GM13977 (cell line): ENCODE measurements around the gene ORMDL3.

Experiments used
- DNase-seq: peaks from one replicate; pipeline ENCODE4 v3.0.0; 2012; ENCODE audit warnings: low spot score
- CTCF ChIP-seq: IDR thresholded peaks from 2 replicates; pipeline ENCODE4 v1.5.1; 2012; ENCODE audit warnings: mild to moderate bottlenecking, control low read depth; ENCODE audit not compliant: insufficient read depth; ENCODE audit errors: extremely low read depth, missing control alignments
- in situ Hi-C: fragments of 300-500 bp; cut with MboI; formaldehyde crosslinking; loops from one replicate; pipeline ENCODE4 v1.12.0; 2022; ENCODE audit warnings: low sequenced_read_pairs, low pct_unique_long_range_greater_than_20kb, mixed read lengths, inconsistent platforms; ENCODE audit not compliant: unreplicated experiment

The ORMDL3 gene

GRCh38 chr17:39939588-39940419 is 12.4 kb upstream of the ORMDL3 start:
- in situ Hi-C loops, result no loop called here
- peak; percentile 75 for DNase-seq
- peak; percentile 43 for TF ChIP-seq CTCF

- in situ Hi-C loops, result no loop called here
- DNase-seq, result no peak
- no peak for TF ChIP-seq CTCF
These were observed 11.7 kb upstream of the ORMDL3 start for GRCh38 chr17:39939106-39939505.

GRCh38 chr17:39938140-39938869 is 10.9 kb upstream of the ORMDL3 start:
- in situ Hi-C loops, result no loop called here
- TF ChIP-seq CTCF, result peak; percentile 20
- peak; percentile 69 for DNase-seq

- DNase-seq, result no peak
- no peak for TF ChIP-seq CTCF
- in situ Hi-C loops, result no loop called here
These were observed 10.0 kb upstream of the ORMDL3 start for GRCh38 chr17:39937447-39937846.

GRCh38 chr17:39935909-39936308 is 8.5 kb upstream of the ORMDL3 start:
- in situ Hi-C loops, result no loop called here
- no peak for DNase-seq

GRCh38 chr17:39934324-39934723 is 6.9 kb upstream of the ORMDL3 start:
- in situ Hi-C loops, result no loop called here
- DNase-seq, result no peak
- no peak for TF ChIP-seq CTCF

More at GRCh38 chr17:39935909-39936308, 8.5 kb upstream of the ORMDL3 start:
- TF ChIP-seq CTCF, result no peak
